H1 (cell line): Measurements from ENCODE around the gene KCNMA1. TPM values are rescaled to one million over a fixed set of nuclear protein-coding genes. Genes with fewer than 3 reads are reported as not detected.

Source experiments
- CTCF ChIA-PET: fragments of 300-600 bp; sonication (Branson Sonifier 250); formaldehyde crosslinking; loops from one replicate; lab custom pipeline; 2021; ENCODE audit not compliant: partially characterized antibody; lab: Charles Lee
- POLR2A ChIA-PET: fragments of 300-600 bp; sonication (Branson Sonifier 250); formaldehyde crosslinking; loops from one replicate; lab custom pipeline; 2021; ENCODE audit warnings: inconsistent platforms; ENCODE audit not compliant: partially characterized antibody; lab: Charles Lee
- DNase-seq, 2 experiments: peaks; one replicate each; pipeline versions ENCODE4 v3.0.0 to v3.0.0-alpha.2; 2010 to 2022; ENCODE audit warnings: low spot score in 2 of 2, low read depth in 1 of 2, mixed read lengths in 1 of 2
- FAIRE-seq: peaks from 2 replicates; lab custom pipeline; 2011; peaks lifted over from hg19 to GRCh38; lab: Jason Lieb, UNC
- H2AFZ ChIP-seq: 2 replicates; pipeline ENCODE4 v1.8.1; 2012; ENCODE audit warnings: low read length, inconsistent platforms
- H2AK5ac ChIP-seq: 2 replicates; pipeline ENCODE4 v1.6.1; 2013; ENCODE audit warnings: low read depth, low read length
- H2BK120ac ChIP-seq: replicated peaks from 2 replicates; pipeline ENCODE3; 2013; ENCODE audit warnings: low read depth, low read length, inconsistent platforms
- H2BK12ac ChIP-seq: 2 replicates; pipeline ENCODE4 v1.6.1; 2013; ENCODE audit warnings: low read depth, low read length
- H2BK15ac ChIP-seq: 2 replicates; pipeline ENCODE4 v1.6.1; 2013; ENCODE audit warnings: low read length
- H2BK20ac ChIP-seq: 2 replicates; pipeline ENCODE4 v1.6.1; 2013; ENCODE audit warnings: low read length
- H2BK5ac ChIP-seq: 2 replicates; pipeline ENCODE4 v1.6.1; 2013; ENCODE audit warnings: low read depth, low read length
- H3K14ac ChIP-seq: 2 replicates; pipeline ENCODE4 v1.6.1; 2013; ENCODE audit warnings: inconsistent platforms; ENCODE audit not compliant: insufficient read length
- H3K18ac ChIP-seq: 2 replicates; pipeline ENCODE4 v1.6.1; 2013; ENCODE audit warnings: low read length; ENCODE audit errors: extremely low read depth
- H3K23ac ChIP-seq: 2 replicates; pipeline ENCODE4 v1.6.1; 2013; ENCODE audit warnings: inconsistent platforms; ENCODE audit not compliant: insufficient read length
- H3K23me2 ChIP-seq: 2 replicates; pipeline ENCODE4 v1.6.1; 2013; ENCODE audit warnings: low read depth, low read length
- H3K27ac ChIP-seq: 2 replicates; pipeline ENCODE4 v1.6.1; 2011; ENCODE audit warnings: low read depth, low read length, inconsistent platforms
- H3K27me3 ChIP-seq, 4 experiments: replicated peaks in 1 of 4; 1 replicate in 1 of 4; 2 replicates in 3 of 4; pipeline versions ENCODE4 v1.6.1 to v1.8.1; 2011 to 2013; ENCODE audit warnings: low read length in 3 of 4, mild to moderate bottlenecking in 3 of 4, inconsistent platforms in 2 of 4, mixed read lengths in 2 of 4, moderate library complexity in 1 of 4; ENCODE audit not compliant: control insufficient read depth in 3 of 4, insufficient read depth in 3 of 4; ENCODE audit errors: extremely low read depth in 1 of 4
- H3K36me3 ChIP-seq, 4 experiments: 2 replicates each; pipeline versions ENCODE4 v1.6.1 to v1.8.1; 2011 to 2013; ENCODE audit warnings: mild to moderate bottlenecking in 4 of 4, low read length in 3 of 4, moderate library complexity in 2 of 4, control low read depth in 1 of 4, inconsistent platforms in 1 of 4; ENCODE audit not compliant: insufficient read depth in 4 of 4, control insufficient read depth in 2 of 4
- H3K4ac ChIP-seq: replicated peaks from 2 replicates; pipeline ENCODE3; 2013; ENCODE audit warnings: low read length, low read depth, mixed read lengths, inconsistent platforms; ENCODE audit not compliant: insufficient read length
- H3K4me1 ChIP-seq, 4 experiments: replicated peaks in 1 of 4; 1 replicate in 1 of 4; 2 replicates in 3 of 4; pipeline versions ENCODE4 v1.6.1 to v1.8.1; 2011 to 2013; ENCODE audit warnings: low read length in 3 of 4, inconsistent platforms in 2 of 4, mixed read lengths in 1 of 4; ENCODE audit not compliant: insufficient read depth in 4 of 4, control insufficient read depth in 3 of 4
- H3K4me2 ChIP-seq, 2 experiments: 2 replicates each; pipeline versions ENCODE4 v1.6.1 to v1.8.1; 2011 to 2013; ENCODE audit warnings: low read depth in 2 of 2, low read length in 2 of 2, control low read depth in 1 of 2, inconsistent platforms in 1 of 2, mild to moderate bottlenecking in 1 of 2; ENCODE audit not compliant: insufficient read depth in 1 of 2
- H3K4me3 ChIP-seq, 4 experiments: fragments of 200-600, 300-600 bp in 1 of 4; sonication (generic), shearing (Covaris generic), sonication (Bioruptor Twin) in 1 of 4; 2 replicates each; pipeline versions ENCODE4 v1.5.1 to v1.8.1; 2011 to 2016; ENCODE audit warnings: low read length in 4 of 4, low read depth in 3 of 4, control low read depth in 2 of 4, inconsistent platforms in 2 of 4, mild to moderate bottlenecking in 2 of 4, mixed read lengths in 1 of 4, moderate library complexity in 1 of 4; ENCODE audit not compliant: insufficient read depth in 2 of 4; ENCODE audit errors: extremely low read depth in 1 of 4
- H3K56ac ChIP-seq: replicated peaks from 2 replicates; pipeline ENCODE3; 2013; ENCODE audit warnings: low read depth, mild to moderate bottlenecking, mixed read lengths, low read length, inconsistent platforms; ENCODE audit not compliant: insufficient read length
- H3K79me1 ChIP-seq: 2 replicates; pipeline ENCODE4 v1.6.1; 2013; ENCODE audit warnings: low read depth, low read length, control low read depth
- H3K79me2 ChIP-seq, 2 experiments: 2 replicates each; pipeline versions ENCODE4 v1.6.1 to v1.8.1; 2012 to 2013; ENCODE audit warnings: low read length in 2 of 2, mild to moderate bottlenecking in 2 of 2, inconsistent platforms in 1 of 2; ENCODE audit not compliant: insufficient read depth in 2 of 2, control insufficient read depth in 1 of 2
- H3K9ac ChIP-seq, 4 experiments: replicated peaks in 1 of 4; 1 replicate in 1 of 4; 2 replicates in 3 of 4; pipeline versions ENCODE4 v1.6.1 to v1.8.1; 2011 to 2013; ENCODE audit warnings: low read depth in 3 of 4, low read length in 3 of 4, control low read depth in 2 of 4, mild to moderate bottlenecking in 2 of 4, moderate library complexity in 2 of 4, inconsistent platforms in 1 of 4; ENCODE audit errors: extremely low read depth in 1 of 4
- H3K9me3 ChIP-seq, 2 experiments: 2 replicates each; pipeline versions ENCODE4 v1.6.1 to v1.8.1; 2012 to 2013; ENCODE audit warnings: mild to moderate bottlenecking in 2 of 2, moderate library complexity in 2 of 2, control low read depth in 1 of 2, inconsistent platforms in 1 of 2, low read depth in 1 of 2, low read length in 1 of 2, mixed read lengths in 1 of 2; ENCODE audit not compliant: insufficient read depth in 2 of 2
- H4K20me1 ChIP-seq, 2 experiments: replicated peaks in 1 of 2; 2 replicates each; pipeline versions ENCODE3 to v1.8.1; 2011 to 2013; ENCODE audit warnings: inconsistent platforms in 2 of 2, low read length in 2 of 2, mild to moderate bottlenecking in 1 of 2; ENCODE audit not compliant: insufficient read depth in 2 of 2, control insufficient read depth in 1 of 2
- H4K5ac ChIP-seq: 2 replicates; pipeline ENCODE4 v1.6.1; 2013; ENCODE audit warnings: low read length, low read depth, mixed read lengths, inconsistent platforms; ENCODE audit not compliant: insufficient read length
- H4K8ac ChIP-seq: 2 replicates; pipeline ENCODE4 v1.8.0; 2013; ENCODE audit warnings: mild to moderate bottlenecking, moderate library complexity, low read length, inconsistent platforms; ENCODE audit not compliant: insufficient read depth; ENCODE audit errors: extremely low read depth
- H4K91ac ChIP-seq: replicated peaks from 2 replicates; pipeline ENCODE3; 2013; ENCODE audit warnings: low read length, mixed read lengths, inconsistent platforms; ENCODE audit not compliant: insufficient read length
- NRF1 ChIP-seq: IDR thresholded peaks from 2 replicates; pipeline ENCODE4 v1.6.1; 2011; ENCODE audit warnings: mild to moderate bottlenecking, low read depth, low read length, improper control_type of control experiment
- RNF2 ChIP-seq: fragments of 200-900, 300-1000 bp; sonication (generic); IDR thresholded peaks from 2 replicates; pipeline ENCODE4 v1.7.1; 2016; ENCODE audit warnings: borderline replicate concordance, low read depth, mild to moderate bottlenecking, antibody characterized with exemption, low read length; ENCODE audit not compliant: poor library complexity, severe bottlenecking; ENCODE audit errors: missing control alignments
- TCF12 ChIP-seq: IDR thresholded peaks from 2 replicates; pipeline ENCODE4 v1.6.1; 2011; ENCODE audit warnings: low read depth, mild to moderate bottlenecking, low read length
- ZNF274 ChIP-seq: IDR thresholded peaks from 2 replicates; pipeline ENCODE4 v1.7.0; 2012; ENCODE audit warnings: low read length, borderline replicate concordance; ENCODE audit errors: extremely low read depth
- WGBS, 2 experiments: shearing (Covaris generic) in 1 of 2; methylation state at CpG; one replicate each; pipeline versions ENCODE4 v1.1.6 to v1.1.7; 2013 to 2015; ENCODE audit warnings: low lambda C conversion rate in 2 of 2, mixed read lengths in 2 of 2, inconsistent platforms in 1 of 2, low coverage in 1 of 2, missing lambda C conversion rate in 1 of 2; ENCODE audit not compliant: insufficient replicate concordance in 2 of 2, insufficient coverage in 1 of 2, insufficient read length in 1 of 2; ENCODE audit errors: extremely low coverage in 1 of 2, missing lambda C conversion rate in 1 of 2; 5-methylcytosine and 5-hydroxymethylcytosine counted together
- polyA plus RNA-seq, 7 experiments: library from polyadenylated mRNA; depleted of rRNA in 3 of 7; stranded (reverse) in 5 of 7; unstranded in 2 of 7; fragments of >200 nt in 5 of 7; fragments of 200-250 nt in 2 of 7; gene quantifications; 1 replicate in 5 of 7; 2 replicates in 1 of 7; 4 replicates in 1 of 7; pipeline versions ENCODE4 v1.2.1 to v1.2.3, GENCODE V29; 2011 to 2013; ENCODE audit warnings: missing spikeins in 2 of 7, mixed read lengths in 2 of 7
- total RNA-seq: library from RNA; stranded (reverse); fragmentation: NEBNext Ultra II Directional; extraction: Animal tissue kit (Norgen Biotek cat#: 25700); gene quantifications from 2 replicates; pipeline ENCODE4 v1.2.1, GENCODE V29; 2021

Gene KCNMA1
- total and polyA plus RNA-seq, 2 of the 8 experiments (the other 6 are each of a cell fraction or from before 2014, with no cell fraction given), result 10.2 to 11.1 TPM

DNA sequence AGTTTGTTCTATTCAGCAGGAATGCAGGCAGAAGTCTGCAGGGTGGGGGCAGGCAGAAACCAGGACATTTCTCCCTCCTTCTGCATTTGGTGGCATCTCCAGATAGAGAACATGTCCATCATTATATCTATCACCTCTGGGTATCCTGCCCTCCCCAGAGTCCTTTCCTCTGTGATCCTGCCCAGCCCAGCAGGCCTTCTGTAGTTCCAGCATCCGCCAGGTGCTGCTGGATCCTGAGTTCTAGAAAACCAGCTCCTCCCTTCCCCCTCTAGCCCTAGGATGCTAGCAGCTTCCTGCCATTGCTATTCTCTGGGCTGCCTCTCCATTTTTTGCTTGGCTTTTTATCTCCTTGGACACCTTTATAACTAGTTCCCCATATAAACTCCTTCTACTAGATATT lies 180.3 kb downstream of the KCNMA1 start:
- ChIA-PET CTCF (interaction anchor here (0.9 to 3.1 kb wide), 7 partner anchors 10 to 206 kb away, joined by 3 to 12 read pairs (median 4); no protein-coding TSS in a partner anchor), POLR2A (no interaction called here)
- H4K8ac ChIP-seq, result no peak overlapping the region
- no peaks in the 10 kb centered on the region for H3K36me3 ChIP-seq
- FAIRE-seq, result no peak
- no peak overlapping the region for H2AK5ac ChIP-seq
- H2BK20ac ChIP-seq, result no peak overlapping the region
- no peak overlapping the region for H3K18ac ChIP-seq
- no peak overlapping the region for H4K5ac ChIP-seq
- peaks cover 0 to 1% (median 0%) of the 10 kb centered on the region in 4 experiments; a peak in 1 of 7 replicates for H3K27me3 ChIP-seq
- WGBS, 2 experiments, result 79% methylated on average over 1 of the region's 1 CpG; no CpG with 5 or more reads in 1 of the 2 experiments
- no peak overlapping the region for H2BK12ac ChIP-seq
- no peak overlapping the region for H2BK15ac ChIP-seq
- no peak overlapping the region for H3K27ac ChIP-seq
- H2AFZ ChIP-seq, result no peak overlapping the region
- H4K20me1 ChIP-seq, result no peaks in the 10 kb centered on the region
- H2BK5ac ChIP-seq, result no peak overlapping the region
- no peak overlapping the region for H3K4ac ChIP-seq
- no peak overlapping the region for H3K14ac ChIP-seq
- TF ChIP-seq RNF2 (no peak), TCF12 (0 out of 2 replicates have a peak, but pooled peaks have one; percentile 19), NRF1 (no peak), ZNF274 (no peak)
- no peak overlapping the region for H4K91ac ChIP-seq
- H3K9me3 ChIP-seq, result no peaks in the 10 kb centered on the region
- H3K56ac ChIP-seq, result no peak overlapping the region
- H3K9ac ChIP-seq, result no peak overlapping the region
- peaks cover 3% of the 10 kb centered on the region; the same call in 1 of the 2 replicates for H3K23me2 ChIP-seq
- H3K4me3 ChIP-seq, result no peak overlapping the region
- no peaks in the 10 kb centered on the region for H3K79me2 ChIP-seq
- no peak overlapping the region for H3K23ac ChIP-seq
- H3K79me1 ChIP-seq, result peaks cover 4% of the 10 kb centered on the region; the same call in 1 of the 2 replicates
- no peak for DNase-seq
- H3K4me1 ChIP-seq, result peaks cover 0 to 4% (median 1%) of the 10 kb centered on the region in 4 experiments; a peak in 3 of 7 replicates
- H3K4me2 ChIP-seq, result no peak overlapping the region
- H2BK120ac ChIP-seq, result no peak overlapping the region
